ENCODE results near the gene CDK5RAP1. TPM values are rescaled to one million over a fixed set of nuclear protein-coding genes. Genes with fewer than 3 reads are reported as not detected.

The CDK5RAP1 gene
- total RNA-seq, 1 experiment from 2014 or later, result 56.3 TPM

- no peaks in the 10 kb centered on the region for H3K9me3 Mint-ChIP-seq
- no peaks in the 10 kb centered on the region for H3K36me3 Mint-ChIP-seq
- TF ChIP-seq JAZF1 (CRISPR knock-in tag; IDR thresholded peaks at IDR 0.05) (no peak), IRF2 (CRISPR knock-in tag; IDR thresholded peaks at IDR 0.05; ENCODE audit: borderline replicate concordance, low read depth) (no peak), CTCF (IDR thresholded peaks at IDR 0.05) (no peak), ESRRA (CRISPR knock-in tag; IDR thresholded peaks at IDR 0.05; ENCODE audit: borderline replicate concordance) (no peak), ZNF671 (CRISPR knock-in tag; IDR thresholded peaks at IDR 0.05) (no peak), STAT6 (CRISPR knock-in tag; conservative IDR thresholded peaks at IDR 0.05; ENCODE audit: low read depth) (no peak), NR2C2 (CRISPR knock-in tag; IDR thresholded peaks at IDR 0.05) (no peak), ATF2 (CRISPR knock-in tag; IDR thresholded peaks at IDR 0.05; ENCODE audit: borderline replicate concordance, low read depth) (no peak), ZNF219 (CRISPR knock-in tag; IDR thresholded peaks at IDR 0.05; ENCODE audit: borderline replicate concordance) (no peak), CDX4 (CRISPR knock-in tag; IDR thresholded peaks at IDR 0.05; ENCODE audit: borderline replicate concordance) (no peak), SOX15 (CRISPR knock-in tag; IDR thresholded peaks at IDR 0.05) (no peak), NFE2L1 (CRISPR knock-in tag; IDR thresholded peaks at IDR 0.05) (no peak), MYBL2 (CRISPR knock-in tag; IDR thresholded peaks at IDR 0.05) (no peak), TEAD4 (CRISPR knock-in tag; IDR thresholded peaks at IDR 0.05) (no peak), TCF7 (CRISPR knock-in tag; IDR thresholded peaks at IDR 0.05; ENCODE audit: low read depth) (no peak)
- ChIA-PET POLR2A (no interaction called here), CTCF (no interaction called here)
- H3K4me3 Mint-ChIP-seq, result no peak overlapping the region
- H3K4me1 Mint-ChIP-seq, result 0 out of 2 replicates have a peak, but pooled peaks cover 3% of the 10 kb centered on the region
- ATAC-seq, result no peak
- no peak overlapping the region for H3K27ac Mint-ChIP-seq
- H3K27me3 Mint-ChIP-seq (ENCODE audit: low read depth), result no peaks in the 10 kb centered on the region
- DNase-seq (ENCODE audit: low spot score), result no peak
Observed at GRCh38 chr20:33332905-33333456, 68.3 kb downstream of the CDK5RAP1 start.

GRCh38 chr20:33328157-33329137, 72.9 kb downstream of the CDK5RAP1 start:
- DNase-seq (ENCODE audit: low spot score), result no peak
- no peak for ATAC-seq
- no peaks in the 10 kb centered on the region for H3K36me3 Mint-ChIP-seq
- H3K27me3 Mint-ChIP-seq (ENCODE audit: low read depth), result no peaks in the 10 kb centered on the region
- no peak overlapping the region for H3K27ac Mint-ChIP-seq
- no peak for TF ChIP-seq ZNF232 (CRISPR knock-in tag; IDR thresholded peaks at IDR 0.05)
- TF ChIP-seq ZNF416 (CRISPR knock-in tag; IDR thresholded peaks at IDR 0.05), result no peak
- no peak for TF ChIP-seq JAZF1 (CRISPR knock-in tag; IDR thresholded peaks at IDR 0.05)
- TF ChIP-seq FOXK1 (CRISPR knock-in tag; IDR thresholded peaks at IDR 0.05), result no peak
- no peak for TF ChIP-seq ZNF396 (CRISPR knock-in tag; IDR thresholded peaks at IDR 0.05; ENCODE audit: borderline replicate concordance)
- no peak for TF ChIP-seq USF2 (CRISPR knock-in tag; IDR thresholded peaks at IDR 0.05)
- no peak for TF ChIP-seq PRRX2 (CRISPR knock-in tag; IDR thresholded peaks at IDR 0.05)
- TF ChIP-seq IRF2 (CRISPR knock-in tag; IDR thresholded peaks at IDR 0.05; ENCODE audit: borderline replicate concordance, low read depth), result no peak
- no peak for TF ChIP-seq E2F5 (CRISPR knock-in tag; IDR thresholded peaks at IDR 0.05)
- TF ChIP-seq RORB (CRISPR knock-in tag; IDR thresholded peaks at IDR 0.05), result no peak
- ChIA-PET POLR2A (interaction anchor here (0.7 kb wide), 1 partner anchor 20 kb away, joined by 3 read pairs; no protein-coding TSS in a partner anchor), CTCF (interaction anchor here (0.6 to 0.7 kb wide), 2 partner anchors 37 to 66 kb away, joined by 3 read pairs; no protein-coding TSS in a partner anchor)
- H3K9me3 Mint-ChIP-seq, result no peaks in the 10 kb centered on the region
- 0 out of 2 replicates have a peak, but pooled peaks cover 3% of the 10 kb centered on the region for H3K4me1 Mint-ChIP-seq
- no peak overlapping the region for H3K4me3 Mint-ChIP-seq

Data from WTC11 (cell line).